Omental fat pad (tissue), 4 donors: ENCODE data around the gene IGF2R. TPM values are rescaled to one million over a fixed set of nuclear protein-coding genes. Genes with fewer than 3 reads are reported as not detected.

Source experiments
- ATAC-seq: fragments of 150-250 bp; one replicate; pipeline ENCODE4 v1.9.1; 2016; ENCODE audit warnings: mild to moderate bottlenecking, moderate library complexity; ENCODE audit not compliant: low FRiP score
- DNase-seq: peaks from one replicate; pipeline ENCODE4 v3.0.0-alpha.2; 2019; ENCODE audit warnings: low spot score
- CTCF ChIP-seq, 3 donors: fragments of 450-650 bp; IDR thresholded peaks; one replicate each; pipeline ENCODE4 v1.5.1; 2016 to 2017; ENCODE audit warnings: antibody characterized with exemption in 3 of 3, mild to moderate bottlenecking in 3 of 3, moderate library complexity in 2 of 3
- total RNA-seq, 4 donors: library from RNA; depleted of rRNA; stranded (reverse); fragments of >200 nt; gene quantifications; one replicate each; pipeline ENCODE4 v1.1.0, GENCODE V29; 2016

IGF2R gene
- total RNA-seq, 4 donors from 2014 or later, result 69.9 to 131 (median 110) TPM

GRCh38 chr6:160102956-160103824 is 134.3 kb downstream of the IGF2R start:
- ATAC-seq (no peak), DNase-seq (no peak)
- TF ChIP-seq CTCF (IDR thresholded peaks at IDR 0.05), result no peak

- DNase-seq (no peak), ATAC-seq (no peak)
- TF ChIP-seq CTCF (IDR thresholded peaks at IDR 0.05), result no peak
Observed at GRCh38 chr6:160103825-160104100, 134.9 kb downstream of the IGF2R start.

- no peak for ATAC-seq
- TF ChIP-seq CTCF (IDR thresholded peaks at IDR 0.05), result no peak
- DNase-seq, result no peak
Observed at GRCh38 chr6:160104821-160105517, 136.1 kb downstream of the IGF2R start.

- no peak for DNase-seq
- TF ChIP-seq CTCF (IDR thresholded peaks at IDR 0.05), result no peak
- ATAC-seq, result no peak
Observed at GRCh38 chr6:160106010-160106409, 137.1 kb downstream of the IGF2R start.

- DNase-seq (no peak), ATAC-seq (no peak)
- no peak for TF ChIP-seq CTCF (IDR thresholded peaks at IDR 0.05)
Observed at GRCh38 chr6:160106701-160107100, 137.8 kb downstream of the IGF2R start.

GRCh38 chr6:160108077-160108476 is 139.2 kb downstream of the IGF2R start:
- no peak for TF ChIP-seq CTCF (IDR thresholded peaks at IDR 0.05)
- DNase-seq, result no peak
- ATAC-seq, result no peak
